Airway epithelial cell (primary cell): Measurements from ENCODE around the gene C3orf18. TPM values are rescaled to one million over a fixed set of nuclear protein-coding genes. Genes with fewer than 3 reads are reported as not detected.

Source experiments
- total RNA-seq: library from RNA; depleted of rRNA; stranded (reverse); fragments of >200 nt; gene quantifications from 2 replicates; pipeline ENCODE4 v1.2.3, GENCODE V29; 2015

C3orf18 gene
- total RNA-seq, result 1.9 and 2.3 TPM in 2 replicates

DNA sequence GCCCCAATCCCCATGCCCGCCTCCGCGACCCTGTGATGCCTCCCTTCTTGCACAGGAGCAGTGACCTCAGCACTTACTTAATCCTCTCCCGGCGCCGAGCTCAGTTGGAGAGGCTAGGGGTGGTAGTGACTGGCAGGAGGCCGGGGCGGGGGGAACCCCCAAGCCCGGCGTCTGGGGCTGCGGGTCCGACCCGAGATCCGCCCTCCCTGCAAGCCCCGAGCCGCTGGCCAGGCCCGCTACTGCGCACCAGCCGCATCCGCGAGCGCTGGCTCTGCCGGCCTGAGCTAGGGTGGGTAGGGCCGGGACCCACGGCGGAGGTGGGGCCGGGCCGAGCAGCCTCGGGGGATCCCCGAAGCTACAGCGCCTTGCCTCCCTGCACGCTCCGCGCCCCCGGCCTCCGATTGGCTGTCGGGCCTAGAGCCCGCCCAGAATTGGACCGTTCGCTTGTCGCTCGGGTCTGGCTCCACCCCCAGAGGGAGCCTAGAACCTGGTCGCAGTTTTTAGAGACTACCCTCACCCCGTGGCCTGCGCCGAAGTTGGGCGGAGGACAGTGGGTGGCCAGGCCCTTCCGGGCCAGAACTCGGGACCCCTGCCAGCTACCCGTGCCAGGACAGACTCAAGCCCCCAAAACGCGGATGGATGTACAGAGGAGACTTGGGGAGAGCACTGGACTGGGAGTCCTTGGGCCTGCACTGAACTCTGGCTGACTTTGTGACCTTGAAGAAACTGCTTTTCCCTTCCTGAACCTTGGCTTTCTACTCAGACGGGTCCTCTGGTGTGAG, at the start of gene C3orf18:
C3orf18 (minus strand) TSS at position 362 of the 782 bp plus-strand sequence. CDS start 2,048 bp downstream, outside the sequence.

DNA sequence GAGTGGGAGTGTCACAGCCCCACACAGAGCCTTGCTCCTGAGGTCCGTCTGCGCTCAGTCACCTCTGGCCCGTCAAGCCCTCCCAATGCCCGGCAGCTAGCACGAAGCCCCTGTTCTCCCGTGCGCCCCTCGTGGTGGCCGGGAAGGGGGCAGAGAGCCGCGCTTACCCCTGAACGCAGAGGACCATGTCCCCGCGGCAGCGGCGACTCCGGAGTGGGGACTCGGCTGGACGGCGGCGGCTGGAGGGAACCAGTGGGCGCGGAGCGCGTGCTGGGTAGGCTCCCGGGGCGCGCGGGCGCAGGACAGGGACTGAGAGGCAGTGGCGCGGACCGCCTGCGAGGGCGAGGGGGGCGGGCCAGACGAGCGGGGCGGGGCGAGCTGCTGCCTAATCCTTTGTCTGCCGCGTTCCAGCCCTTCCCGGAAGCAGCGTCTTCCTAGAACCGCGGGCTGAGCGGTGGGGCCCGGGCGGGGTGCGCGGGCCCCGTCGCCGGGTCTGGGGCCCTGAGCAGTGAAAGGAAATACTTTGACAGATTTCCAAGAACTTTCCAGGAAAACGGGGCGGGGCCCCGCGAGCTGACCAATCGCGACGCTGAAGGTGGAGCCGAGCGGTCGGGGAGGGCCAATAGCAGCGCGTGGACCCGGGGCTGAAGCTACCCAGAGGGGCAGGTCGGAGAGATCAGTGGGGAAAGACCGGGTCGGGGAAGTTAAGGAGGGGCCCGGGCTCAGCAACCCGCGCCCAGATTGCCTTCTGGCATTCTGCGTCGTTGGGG, 44.1 kb upstream of the C3orf18 start, which contains the start of gene CISH:
CISH (minus strand) TSS at position 311 of the 770 bp plus-strand sequence; CDS start at position 187, 124 bp downstream.

DNA sequence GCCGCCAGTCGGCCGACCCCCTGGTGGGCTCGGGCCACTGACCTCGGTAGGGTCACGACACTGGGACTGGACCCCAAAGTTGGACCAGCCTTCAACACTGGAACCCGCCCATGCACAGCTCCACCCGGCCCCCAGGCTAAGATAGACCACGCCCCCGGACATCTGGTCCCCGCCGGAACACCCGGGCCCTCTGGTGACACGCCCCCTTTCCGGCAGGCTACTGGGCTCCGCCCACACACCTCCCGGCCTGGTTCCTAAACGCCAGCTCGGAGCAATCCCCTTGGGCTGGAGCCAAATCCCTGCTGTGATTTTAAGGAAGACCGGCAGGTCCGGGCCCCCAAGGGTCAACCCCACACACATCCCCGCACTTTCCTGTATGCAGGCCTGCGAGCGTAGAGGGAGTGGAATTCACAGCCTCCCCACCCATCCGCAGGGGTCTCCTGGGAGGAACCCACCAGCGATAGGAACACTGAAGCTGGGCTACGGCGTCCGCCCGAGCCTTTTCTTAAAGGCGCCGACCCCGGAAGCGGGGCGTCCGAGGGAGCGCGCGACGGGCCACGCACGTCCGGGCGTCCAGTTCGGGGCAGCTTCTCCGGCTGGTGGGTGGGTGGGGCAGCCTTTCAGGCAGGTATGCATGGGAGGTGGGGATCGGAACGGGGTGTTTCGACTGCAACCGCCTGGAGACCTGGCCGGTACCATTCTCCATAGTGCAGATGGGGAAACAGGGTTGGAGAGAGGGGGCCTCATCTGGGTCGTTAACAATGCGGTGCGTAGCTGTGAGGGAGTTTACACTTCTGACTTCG, 1.6 kb upstream of the C3orf18 start, which contains the start of gene HEMK1:
HEMK1 (plus strand) TSS at position 576 of the 803 bp plus-strand sequence. CDS start 1,583 bp downstream, outside the sequence.

Other genes starting within 250 kb of the C3orf18 start
- 81.7 and 102 TPM in 2 replicates for gene HYAL2, start 245.0 kb downstream of the C3orf18 start, total RNA-seq
- gene TUSC2, start 239.5 kb downstream of the C3orf18 start, total RNA-seq, result 32.7 and 56.4 TPM in 2 replicates
- 20.2 and 21.0 TPM in 2 replicates for gene RASSF1, start 226.9 kb downstream of the C3orf18 start, total RNA-seq
- 1.1 and 1.4 TPM in 2 replicates for gene ZMYND10, start 222.0 kb downstream of the C3orf18 start, total RNA-seq
- 14.7 and 17.4 TPM in 2 replicates for gene NPRL2, start 217.0 kb downstream of the C3orf18 start, total RNA-seq
- gene CYB561D2, start 216.9 kb downstream of the C3orf18 start, total RNA-seq, result 24.9 and 28.8 TPM in 2 replicates
- 54.4 and 56.9 TPM in 2 replicates for gene TMEM115, start 208.2 kb downstream of the C3orf18 start, total RNA-seq
- 0.07 TPM in 1 of 2 replicates, not detected in the other for gene CACNA2D2, start 64.1 kb downstream of the C3orf18 start, total RNA-seq
- 14.0 and 15.9 TPM in 2 replicates for gene HEMK1, start 1.8 kb upstream of the C3orf18 start, total RNA-seq
- 4.6 and 6.9 TPM in 2 replicates for gene CISH, start 44.0 kb upstream of the C3orf18 start, total RNA-seq
- gene MAPKAPK3, start 49.4 kb upstream of the C3orf18 start, total RNA-seq, result 76.5 and 87.9 TPM in 2 replicates
- gene DOCK3, start 107.2 kb upstream of the C3orf18 start, total RNA-seq, result 0.42 and 0.49 TPM in 2 replicates